NCI-H1105 treated with DMSO at 0.1 percent for 48 hours (cell line): ENCODE results near the gene RAD51B.

Experiments
- DNase-seq: peaks from one replicate; lab custom pipeline; 2025; lab: John Stamatoyannopoulos, UW

Gene RAD51B

DNA sequence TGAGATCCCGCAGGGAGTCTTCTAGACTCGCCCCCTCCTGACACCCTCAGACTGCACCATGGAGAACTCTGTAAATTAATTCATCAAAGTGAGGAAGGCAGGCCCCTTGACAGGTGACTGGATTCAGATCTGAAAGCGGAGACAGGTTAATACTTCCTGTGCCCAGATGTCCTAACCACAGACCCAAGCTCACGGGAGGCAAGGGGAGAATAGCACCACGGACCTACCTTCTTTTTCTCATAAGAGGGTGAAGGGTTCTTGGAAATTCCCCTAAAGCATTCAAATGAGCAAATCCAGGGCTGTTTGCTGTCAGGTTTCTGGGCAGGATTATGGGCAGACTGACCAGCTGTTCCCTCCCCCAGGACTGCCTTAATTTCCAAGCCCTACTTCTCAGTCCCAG, 803.3 kb downstream of the RAD51B start:
- DNase-seq, result peak; percentile 91

- no peak for DNase-seq
Measured at GRCh38 chr14:68623307-68623706, 803.7 kb downstream of the RAD51B start.

DNA sequence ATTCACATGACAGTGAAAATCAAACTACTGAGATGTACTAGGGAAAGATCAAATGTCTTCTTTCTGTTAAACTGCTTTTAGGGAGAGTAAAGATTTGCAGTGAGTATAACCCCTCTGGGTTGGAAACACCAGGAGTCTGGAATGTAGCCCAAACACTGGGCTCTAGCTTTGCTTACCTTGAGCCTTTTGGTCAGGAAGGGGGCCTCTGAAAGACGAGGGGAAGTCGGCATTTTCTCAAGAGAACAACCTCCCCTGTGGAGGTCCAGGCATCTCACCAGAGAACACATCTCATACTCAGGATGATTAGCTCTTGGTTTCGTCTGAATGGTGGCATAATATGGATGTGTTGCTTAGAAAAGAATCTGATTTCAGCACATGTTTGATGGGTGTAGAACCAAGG, 804.2 kb downstream of the RAD51B start:
- no peak for DNase-seq

- no peak for DNase-seq
Measured at GRCh38 chr14:68624541-68625220, 805.1 kb downstream of the RAD51B start.

- DNase-seq, result no peak
Measured at GRCh38 chr14:68625366-68626090, 805.9 kb downstream of the RAD51B start.

- no peak for DNase-seq
Measured at GRCh38 chr14:68626386-68626785, 806.8 kb downstream of the RAD51B start.

DNA sequence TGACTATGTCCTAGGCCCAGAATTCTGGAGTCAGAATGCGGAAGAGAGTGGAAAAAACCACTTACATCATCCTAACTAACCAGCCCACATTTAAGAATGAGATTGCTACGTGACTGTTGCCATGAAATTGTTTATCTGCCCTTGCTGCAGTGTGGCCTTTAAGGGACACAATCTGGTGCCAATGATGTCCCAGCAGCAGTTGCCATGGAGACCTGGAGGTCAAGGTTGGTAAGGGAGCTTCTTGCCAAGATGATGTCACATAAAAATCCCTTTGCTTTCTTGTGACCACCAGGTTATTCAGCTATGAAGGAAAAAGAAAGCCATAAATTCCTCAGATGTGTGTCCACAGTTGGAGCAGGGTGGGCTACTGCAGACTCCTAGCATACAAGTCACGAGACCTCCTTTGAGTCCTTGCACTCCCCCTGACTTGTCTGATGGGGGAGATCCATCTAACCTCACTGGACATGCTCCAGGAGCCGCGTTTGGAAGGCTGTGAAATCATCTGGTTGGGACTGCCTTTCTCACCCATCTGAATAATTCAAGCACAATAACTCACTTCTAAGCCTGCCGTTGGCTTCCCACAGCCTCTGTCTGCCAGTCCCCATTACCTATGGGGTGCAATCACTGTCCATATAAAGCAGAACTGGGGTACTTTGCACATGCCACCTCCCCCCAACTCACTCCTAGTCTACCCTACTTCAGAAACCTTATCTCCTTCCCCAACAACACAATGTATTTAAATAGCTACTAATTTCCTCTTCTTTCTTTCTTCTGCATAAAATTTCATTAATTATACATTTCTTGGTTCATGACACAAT, 807.7 kb downstream of the RAD51B start:
- DNase-seq, result no peak

DNA sequence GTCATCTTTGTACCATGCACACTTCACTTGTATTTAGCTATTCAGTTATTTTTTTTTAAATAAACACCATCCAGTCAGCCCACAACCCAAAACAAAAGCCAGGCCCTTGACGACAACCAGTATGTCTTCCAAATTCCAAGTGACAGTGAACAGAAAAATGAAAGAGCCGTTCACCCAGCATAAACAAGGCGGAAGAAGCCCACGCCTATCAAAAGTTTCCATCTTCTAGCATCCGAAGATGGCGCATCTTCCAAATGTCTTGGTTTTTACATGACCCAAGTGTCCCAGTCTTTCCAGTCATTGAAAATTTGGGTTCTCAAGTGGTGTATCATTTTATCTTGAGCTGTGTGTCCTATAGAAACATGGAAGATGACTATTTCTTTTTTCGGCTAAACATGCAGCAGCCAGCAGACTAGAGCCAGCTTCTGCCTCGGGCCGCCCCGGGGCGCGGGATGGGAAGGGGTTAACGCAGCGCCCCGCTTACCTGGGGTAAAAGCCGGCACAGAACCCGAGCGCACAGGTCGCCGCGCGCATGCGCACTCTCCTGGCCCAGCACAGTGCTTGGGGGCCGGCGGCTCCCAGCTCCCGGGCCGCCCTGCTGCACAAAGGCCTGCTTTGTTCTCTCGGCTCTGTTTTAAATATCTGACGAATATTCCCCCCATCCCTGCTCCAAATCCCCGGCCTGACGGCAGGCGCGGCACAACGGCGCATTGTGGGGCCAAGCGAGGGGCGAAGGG, 808.5 kb downstream of the RAD51B start:
- DNase-seq, result no peak

- no peak for DNase-seq
Measured at GRCh38 chr14:68628605-68629310, 809.2 kb downstream of the RAD51B start.

- DNase-seq, result no peak
Measured at GRCh38 chr14:68630081-68630571, 810.5 kb downstream of the RAD51B start.

GRCh38 chr14:68630611-68631393, 811.2 kb downstream of the RAD51B start:
- DNase-seq, result no peak

DNA sequence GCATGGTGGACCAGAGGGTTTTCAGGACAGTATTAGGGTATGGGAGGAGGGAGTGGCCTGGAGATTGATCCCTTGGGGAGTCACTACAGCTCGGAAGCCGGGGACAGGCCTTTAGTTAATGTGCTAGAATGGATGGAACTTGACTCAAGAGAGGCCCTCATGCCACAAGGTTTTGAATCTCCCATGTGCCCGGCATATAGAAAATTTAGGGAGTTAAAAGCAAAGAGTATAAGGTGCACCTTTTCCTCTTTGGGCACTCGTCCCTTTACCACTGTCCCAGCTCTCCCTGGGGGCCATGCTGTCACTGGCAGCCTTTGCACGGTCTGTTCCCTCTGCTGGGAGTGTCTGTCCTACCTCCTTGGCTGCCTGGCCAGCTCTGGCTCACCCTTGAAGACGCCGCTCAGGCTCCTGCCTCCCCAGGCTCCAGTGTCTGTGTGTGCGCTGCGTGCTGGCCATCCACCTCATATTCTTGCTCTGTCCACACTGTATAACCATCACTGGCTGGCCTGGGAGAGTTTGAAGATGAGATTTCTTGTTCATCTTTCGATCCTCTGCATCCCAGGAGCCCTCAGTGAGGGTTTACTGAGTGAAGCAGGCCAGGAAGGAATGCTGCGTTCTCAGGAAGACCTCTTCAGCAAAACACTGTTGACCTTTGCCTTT, 811.9 kb downstream of the RAD51B start:
- no peak for DNase-seq

GRCh38 chr14:68632054-68632895, 812.7 kb downstream of the RAD51B start:
- no peak for DNase-seq

GRCh38 chr14:68633131-68633991, 813.8 kb downstream of the RAD51B start:
- no peak for DNase-seq

GRCh38 chr14:68634332-68634731, 814.8 kb downstream of the RAD51B start:
- no peak for DNase-seq

DNA sequence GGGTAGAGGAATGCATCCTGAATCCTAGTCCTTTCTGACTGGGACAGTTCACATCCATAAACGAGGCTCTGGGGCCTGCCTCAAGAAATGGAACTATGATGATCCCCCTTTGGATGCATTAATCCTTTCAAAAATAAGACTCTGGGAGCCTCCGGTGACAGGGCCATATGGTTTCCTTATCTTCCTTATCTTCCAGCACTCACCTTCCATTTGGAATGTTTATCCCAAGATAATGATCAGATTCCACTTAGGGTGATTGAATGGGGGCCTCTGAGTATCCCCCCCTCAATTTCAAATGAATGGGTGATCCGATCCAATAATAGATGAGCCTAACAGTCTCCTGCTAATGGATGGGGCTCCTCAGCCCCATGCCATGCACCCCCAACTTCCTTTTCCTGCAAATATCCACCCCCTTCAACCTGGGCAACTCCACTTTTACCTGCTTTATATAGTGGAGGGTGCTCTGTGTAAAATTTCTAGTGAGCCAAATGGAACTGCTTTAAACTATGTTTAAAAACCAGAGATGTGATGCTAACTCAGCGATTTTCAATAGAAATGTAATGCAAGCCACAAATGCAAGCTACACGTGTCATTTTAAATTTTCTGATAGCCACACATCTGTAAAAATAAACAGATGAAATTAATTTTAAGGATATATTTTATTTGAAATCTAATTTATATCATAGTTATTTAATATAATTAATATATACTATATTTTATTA, 815.5 kb downstream of the RAD51B start:
- no peak for DNase-seq

GRCh38 chr14:68636597-68636996, 817.0 kb downstream of the RAD51B start:
- DNase-seq, result no peak
